Measurements from ENCODE around the gene SLC9A4. TPM values are rescaled to one million over a fixed set of nuclear protein-coding genes. Genes with fewer than 3 reads are reported as not detected.
"Not testable (repeated sequence)": the region's sequence is repeated elsewhere in the genome, so short reads cannot be mapped to it uniquely, and the experiment has no call there.

The SLC9A4 gene
- total RNA-seq, 1 donor from 2014 or later: 0.24 TPM

GRCh38 chr2:102544182-102544581 lies 71.2 kb downstream of the SLC9A4 start:
- no peak for DNase-seq (ENCODE audit: low read depth)

- DNase-seq (ENCODE audit: low read depth): no peak
These were observed 74.4 kb downstream of the SLC9A4 start for GRCh38 chr2:102547462-102547861.

GRCh38 chr2:102549027-102549426 lies 76.0 kb downstream of the SLC9A4 start:
- no peak for DNase-seq (ENCODE audit: low read depth)

GRCh38 chr2:102550151-102550550 lies 77.1 kb downstream of the SLC9A4 start:
- DNase-seq (ENCODE audit: low read depth): no peak

- DNase-seq (ENCODE audit: low read depth): no peak
These were observed 78.5 kb downstream of the SLC9A4 start for GRCh38 chr2:102551329-102552096.

GRCh38 chr2:102553601-102554000 lies 80.6 kb downstream of the SLC9A4 start:
- DNase-seq (ENCODE audit: low read depth): no peak

GRCh38 chr2:102558463-102558862 lies 85.4 kb downstream of the SLC9A4 start:
- DNase-seq (ENCODE audit: low read depth): no peak

- not testable (repeated sequence) for DNase-seq (ENCODE audit: low read depth)
These were observed 89.5 kb downstream of the SLC9A4 start for GRCh38 chr2:102562542-102562941.

GRCh38 chr2:102575888-102576287 lies 102.9 kb downstream of the SLC9A4 start:
- no peak for DNase-seq (ENCODE audit: low read depth)

GRCh38 chr2:102578376-102578775 lies 105.3 kb downstream of the SLC9A4 start:
- DNase-seq (ENCODE audit: low read depth): no peak

GRCh38 chr2:102581911-102582310 lies 108.9 kb downstream of the SLC9A4 start:
- no peak for DNase-seq (ENCODE audit: low read depth)

GRCh38 chr2:102582845-102583244 lies 109.8 kb downstream of the SLC9A4 start:
- no peak for DNase-seq (ENCODE audit: low read depth)

Small RNAs within 50 kb of the gene (microRNA-seq; reads per million reads assigned to microRNA genes)
- gene MIR4772: not detected

Other genes with a start within 250 kb of the SLC9A4 start
- not detected in 2 replicates for gene IL1RL1, start 161.7 kb upstream of the SLC9A4 start, total RNA-seq
- gene IL18R1, start 117.4 kb upstream of the SLC9A4 start, total RNA-seq: not detected in 2 replicates
- gene IL18RAP, start 50.1 kb upstream of the SLC9A4 start, total RNA-seq: not detected in 2 replicates
- 0.57 and 0.75 TPM in 2 replicates for gene SLC9A2, start 146.3 kb downstream of the SLC9A4 start, total RNA-seq